Suprapubic skin (tissue), 4 donors: ENCODE results near the gene ADAMTS2.

ENCODE experiments used
- CTCF ChIP-seq, 2 donors: fragments of 200-600 bp in 1 of 2; fragments of 450-650 bp in 1 of 2; sonication (generic) in 1 of 2; IDR thresholded peaks; one replicate each; pipeline ENCODE4 v1.5.1; 2016 to 2019; ENCODE audit warnings: antibody characterized with exemption in 2 of 2, mild to moderate bottlenecking in 1 of 2, moderate library complexity in 1 of 2
- EP300 ChIP-seq: sonication (generic); formaldehyde crosslinking; IDR thresholded peaks from one replicate; pipeline ENCODE4 v1.6.1; 2017; ENCODE audit warnings: antibody characterized with exemption
- POLR2A ChIP-seq, 2 donors: fragments of 450-650 bp; IDR thresholded peaks; one replicate each; pipeline ENCODE4 v1.6.1; 2017; ENCODE audit warnings: antibody characterized with exemption in 2 of 2, mild to moderate bottlenecking in 2 of 2, moderate library complexity in 2 of 2
- POLR2AphosphoS5 ChIP-seq, 3 donors: sonication (generic); formaldehyde crosslinking; IDR thresholded peaks; one replicate each; pipeline ENCODE4 v1.6.1; 2017; ENCODE audit warnings: antibody characterized with exemption in 3 of 3

- TF ChIP-seq POLR2AphosphoS5 (IDR thresholded peaks at IDR 0.05), result no peak
- no peak for TF ChIP-seq POLR2A (IDR thresholded peaks at IDR 0.05)
- no peak for TF ChIP-seq CTCF (IDR thresholded peaks at IDR 0.05)
- TF ChIP-seq EP300, result no peak
Measured at GRCh38 chr5:179317411-179318220, 27.6 kb downstream of the ADAMTS2 start.
